MCF 10A (cell line): Measurements from ENCODE around the gene SDCCAG8. TPM values are rescaled to one million over a fixed set of nuclear protein-coding genes. Genes with fewer than 3 reads are reported as not detected.

Experiments used
- BruUV-seq: library from RNA; stranded (reverse); fragments of 400-500 nt; replicated peaks from 2 replicates; lab custom pipeline; 2021; lab: Mats Ljungman, UMichigan
- CTCF ChIA-PET: fragments of 300-600 bp; sonication (Branson Sonifier 250); formaldehyde crosslinking; extraction: SDS; loops from one replicate; lab custom pipeline; 2021; ENCODE audit warnings: antibody characterized with exemption, inconsistent platforms; lab: Yijun Ruan, JAX
- POLR2A ChIA-PET: fragments of 300-600, 350-650 bp; sonication (Branson Sonifier 250); formaldehyde crosslinking; extraction: SDS; loops from one replicate; lab custom pipeline; 2020; ENCODE audit warnings: antibody characterized with exemption, inconsistent platforms; lab: Yijun Ruan, JAX
- DNase-seq: peaks from one replicate; pipeline ENCODE4 v3.0.0-alpha.2; 2018; ENCODE audit not compliant: unreplicated experiment
- H3K27ac Mint-ChIP-seq: one replicate; pipeline ENCODE4 v1.8.0; 2022; ENCODE audit warnings: mild to moderate bottlenecking, low read depth, mixed read lengths; ENCODE audit not compliant: unreplicated experiment
- H3K27me3 Mint-ChIP-seq: one replicate; pipeline ENCODE4 v1.8.0; 2022; ENCODE audit warnings: mixed read lengths; ENCODE audit not compliant: insufficient read depth, unreplicated experiment
- H3K36me3 Mint-ChIP-seq: one replicate; pipeline ENCODE4 v1.8.0; 2022; ENCODE audit warnings: mild to moderate bottlenecking, moderate library complexity, mixed read lengths; ENCODE audit not compliant: insufficient read depth, unreplicated experiment
- H3K4me1 Mint-ChIP-seq: one replicate; pipeline ENCODE4 v1.8.0; 2022; ENCODE audit warnings: mixed read lengths; ENCODE audit not compliant: insufficient read depth, unreplicated experiment
- H3K4me3 Mint-ChIP-seq: one replicate; pipeline ENCODE4 v1.8.0; 2022; ENCODE audit warnings: mild to moderate bottlenecking, moderate library complexity, mixed read lengths; ENCODE audit not compliant: unreplicated experiment
- H3K9me3 Mint-ChIP-seq: one replicate; pipeline ENCODE4 v1.8.0; 2022; ENCODE audit warnings: mixed read lengths; ENCODE audit not compliant: unreplicated experiment
- intact Hi-C: fragments of 100-400 bp; cut with micrococcal nuclease; formaldehyde crosslinking; loops from 2 replicates; pipeline ENCODE4 v1.14.1; 2022
- total RNA-seq: library from RNA; stranded (reverse); gene quantifications from 2 replicates; pipeline ENCODE4 v1.2.3, GENCODE V29; 2022
- TF ChIP-seq, protein P1 (sequence below): fragments of 200-600 bp; IDR thresholded peaks from one replicate; pipeline ENCODE4 v1.8.0; 2022; ENCODE audit warnings: antibody characterized with exemption, mild to moderate bottlenecking; ENCODE audit not compliant: unreplicated experiment

The SDCCAG8 gene
- total RNA-seq, 1 experiment from 2014 or later: 128 TPM

DNA sequence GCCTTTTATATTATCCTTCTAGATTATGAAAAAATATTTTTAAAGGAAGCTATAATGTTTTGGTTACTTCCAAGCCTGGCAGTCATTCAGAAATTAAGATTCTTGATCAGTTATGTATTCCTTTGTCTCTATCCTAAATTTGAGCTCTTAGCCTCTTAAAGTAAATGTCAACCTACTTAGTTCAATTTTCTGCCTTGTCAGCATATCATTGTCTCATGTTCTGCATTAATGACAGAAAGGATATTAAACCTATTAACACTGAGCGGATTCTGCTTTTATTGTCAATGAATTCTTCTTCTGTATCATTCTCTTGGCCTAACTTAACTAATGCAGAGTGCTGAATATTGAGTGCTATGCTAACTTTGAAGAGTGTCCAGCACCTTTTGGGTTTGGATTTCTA, 56.0 kb downstream of the SDCCAG8 start:
- Mint-ChIP-seq H3K4me3 (no peak overlapping the region), H3K9me3 (no peaks in the 10 kb centered on the region), H3K27me3 (no peaks in the 10 kb centered on the region), H3K27ac (no peak overlapping the region), H3K36me3 (peaks cover 70% of the 10 kb centered on the region), H3K4me1 (peaks cover 14% of the 10 kb centered on the region)
- intact Hi-C loops: no loop called here
- DNase-seq: no peak
- no TSS peak for BruUV-seq
- TF ChIP-seq, protein P1, sequence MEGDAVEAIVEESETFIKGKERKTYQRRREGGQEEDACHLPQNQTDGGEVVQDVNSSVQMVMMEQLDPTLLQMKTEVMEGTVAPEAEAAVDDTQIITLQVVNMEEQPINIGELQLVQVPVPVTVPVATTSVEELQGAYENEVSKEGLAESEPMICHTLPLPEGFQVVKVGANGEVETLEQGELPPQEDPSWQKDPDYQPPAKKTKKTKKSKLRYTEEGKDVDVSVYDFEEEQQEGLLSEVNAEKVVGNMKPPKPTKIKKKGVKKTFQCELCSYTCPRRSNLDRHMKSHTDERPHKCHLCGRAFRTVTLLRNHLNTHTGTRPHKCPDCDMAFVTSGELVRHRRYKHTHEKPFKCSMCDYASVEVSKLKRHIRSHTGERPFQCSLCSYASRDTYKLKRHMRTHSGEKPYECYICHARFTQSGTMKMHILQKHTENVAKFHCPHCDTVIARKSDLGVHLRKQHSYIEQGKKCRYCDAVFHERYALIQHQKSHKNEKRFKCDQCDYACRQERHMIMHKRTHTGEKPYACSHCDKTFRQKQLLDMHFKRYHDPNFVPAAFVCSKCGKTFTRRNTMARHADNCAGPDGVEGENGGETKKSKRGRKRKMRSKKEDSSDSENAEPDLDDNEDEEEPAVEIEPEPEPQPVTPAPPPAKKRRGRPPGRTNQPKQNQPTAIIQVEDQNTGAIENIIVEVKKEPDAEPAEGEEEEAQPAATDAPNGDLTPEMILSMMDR: no peak
- ChIA-PET POLR2A (interaction anchor here (0.6 to 4.7 kb wide), 4 partner anchors 24 to 1419 kb away, joined by 3 to 29 read pairs (median 5); partner anchors contain the start of genes CEP170 and SDCCAG8), CTCF (interaction anchor here (0.8 to 1.3 kb wide), 6 partner anchors 10 to 1109 kb away, joined by 4 to 7 read pairs (median 5); no protein-coding TSS in a partner anchor)

DNA sequence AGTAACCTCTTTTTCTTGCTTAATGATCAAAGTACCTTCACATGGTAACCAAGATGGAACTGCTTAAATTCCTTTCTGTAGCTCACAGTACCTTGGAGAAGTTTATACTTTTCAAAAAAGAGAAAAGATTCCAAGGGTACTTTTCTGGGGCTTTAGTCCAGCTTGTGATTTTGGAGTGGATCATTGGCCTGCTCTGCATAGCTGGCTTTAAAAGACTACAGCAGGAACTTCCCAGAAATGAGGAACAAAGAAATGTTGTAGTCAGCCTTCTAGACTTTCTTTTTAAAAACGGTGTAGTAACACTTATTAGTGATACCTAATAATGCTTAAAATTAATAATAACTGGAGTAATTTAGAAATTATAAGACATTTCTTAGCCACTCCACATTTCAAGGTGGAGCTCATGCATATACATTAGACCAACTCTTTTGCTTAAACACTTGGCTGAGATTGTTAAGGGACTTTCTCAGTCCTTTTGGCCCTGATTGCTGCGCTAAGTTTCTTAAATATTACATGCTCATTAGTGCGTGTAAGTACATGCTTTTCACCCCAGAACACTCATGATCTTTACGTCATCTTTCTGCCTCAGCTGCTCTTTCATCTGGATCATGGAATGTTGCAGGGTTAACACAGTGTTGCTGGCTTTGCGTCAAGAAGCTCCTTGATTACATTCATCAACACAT, 57.3 kb downstream of the SDCCAG8 start:
- TF ChIP-seq, protein P1: no peak

DNA sequence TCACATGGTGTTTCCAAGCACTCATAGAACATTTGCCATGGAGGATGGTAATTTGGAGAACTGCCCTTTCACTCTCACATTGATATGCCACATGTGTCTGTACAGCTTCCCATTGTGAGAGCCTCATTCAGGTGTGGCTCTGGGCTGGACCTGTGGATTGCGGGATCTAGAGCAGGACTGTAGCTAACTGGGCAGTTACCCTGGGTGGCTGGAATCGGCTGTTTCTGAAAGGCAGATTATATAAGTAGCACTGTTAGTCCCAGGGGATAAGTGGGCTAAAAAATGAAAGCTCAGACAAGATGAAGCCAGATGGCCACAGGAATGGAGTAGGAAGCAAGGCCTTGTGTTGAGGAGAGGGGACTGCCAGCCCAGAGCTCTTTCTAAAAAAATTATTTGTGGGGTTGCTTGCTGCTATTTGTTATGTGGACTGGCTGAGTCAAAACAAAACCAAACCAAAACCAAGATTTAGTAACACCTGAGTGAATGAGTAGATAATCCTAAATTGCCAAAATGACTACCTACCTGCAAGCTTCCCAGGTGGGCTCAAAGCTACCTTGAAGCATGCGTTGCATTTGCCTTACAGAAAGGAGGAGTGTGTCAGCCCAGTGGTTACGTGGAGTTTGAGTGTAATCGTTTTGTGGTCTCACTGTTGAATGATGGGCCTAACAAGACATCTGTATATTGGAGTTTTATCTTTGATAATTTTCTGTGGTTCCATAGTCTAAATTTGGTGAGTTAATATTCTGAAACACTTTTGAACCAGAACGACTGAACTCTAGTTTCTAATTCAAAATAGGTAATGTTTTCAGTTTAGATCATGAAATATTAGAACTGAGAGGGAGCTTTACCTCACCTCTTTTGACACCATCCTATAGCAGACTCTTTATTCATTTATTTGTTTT, 58.0 kb downstream of the SDCCAG8 start:
- TF ChIP-seq, protein P1: no peak
- ChIA-PET POLR2A (interaction anchor here (0.9 to 4.7 kb wide), 7 partner anchors 10 to 66 kb away, joined by 3 to 29 read pairs (median 4); partner anchors contain the start of genes CEP170 and SDCCAG8), CTCF (interaction anchor here (0.6 to 2.1 kb wide), 13 partner anchors 8 to 1420 kb away, joined by 3 to 15 read pairs (median 4); partner anchors contain the start of gene CEP170)
- intact Hi-C loops: no loop called here
- peaks cover 14% of the 10 kb centered on the region for H3K4me1 Mint-ChIP-seq
- BruUV-seq: no TSS peak
- DNase-seq: no peak
- H3K9me3 Mint-ChIP-seq: no peaks in the 10 kb centered on the region
- peaks cover 70% of the 10 kb centered on the region for H3K36me3 Mint-ChIP-seq
- no peaks in the 10 kb centered on the region for H3K27me3 Mint-ChIP-seq
- no peak overlapping the region for H3K4me3 Mint-ChIP-seq
- no peak overlapping the region for H3K27ac Mint-ChIP-seq

More for the DNA sequence above, 57.3 kb downstream of the SDCCAG8 start:
- H3K27ac Mint-ChIP-seq: no peak overlapping the region
- intact Hi-C loops: no loop called here
- POLR2A ChIA-PET: interaction anchor here (0.9 to 4.7 kb wide), 6 partner anchors 9 to 65 kb away, joined by 3 to 29 read pairs (median 4); partner anchors contain the start of genes CEP170 and SDCCAG8
- peaks cover 70% of the 10 kb centered on the region for H3K36me3 Mint-ChIP-seq
- H3K9me3 Mint-ChIP-seq: no peaks in the 10 kb centered on the region
- H3K27me3 Mint-ChIP-seq: no peaks in the 10 kb centered on the region
- H3K4me3 Mint-ChIP-seq: no peak overlapping the region
- H3K4me1 Mint-ChIP-seq: peaks cover 14% of the 10 kb centered on the region
- no peak for DNase-seq
- no TSS peak for BruUV-seq
- CTCF ChIA-PET: interaction anchor here (0.6 to 2.1 kb wide), 13 partner anchors 9 to 1419 kb away, joined by 3 to 15 read pairs (median 4); no protein-coding TSS in a partner anchor
